ENCODE measurements around the gene HOTAIR. TPM values are rescaled to one million over a fixed set of nuclear protein-coding genes. Genes with fewer than 3 reads are reported as not detected.

The HOTAIR gene
- total and polyA plus RNA-seq, 4 donors = 9.7 TPM; not detected in 3

- DNase-seq (no peak), ATAC-seq (ENCODE audit: low FRiP score) (no peak)
- Histone ChIP-seq H3K9me3 (ENCODE audit: control insufficient read depth, low read length) (no peaks in the 10 kb centered on the region), H3K27me3 (ENCODE audit: control insufficient read depth in 1 of 2, insufficient read depth in 2 of 2, low read length in 1 of 2) (peaks cover 0 to 6% of the 10 kb centered on the region in 2 donors), H3K36me3 (ENCODE audit: control insufficient read depth in 1 of 2, insufficient read depth in 2 of 2, low read length in 1 of 2) (no peaks in the 10 kb centered on the region), H3K27ac (ENCODE audit: low read depth in 1 of 2, low read length in 2 of 2) (no peak overlapping the region), H3K4me3 (ENCODE audit: low read length in 2 of 2) (no peak overlapping the region), H3K4me1 (ENCODE audit: control insufficient read depth in 1 of 2, insufficient read depth in 2 of 2, low read length in 2 of 2) (no peaks in the 10 kb centered on the region)
- intact Hi-C loops (cut with DNase I) = loop anchor here in 1 of 2 donors (5.0 kb wide), 1 partner anchor 218 kb away; no protein-coding TSS in a partner anchor
- 11 to 16% methylated on average over 28 of the region's 28 CpGs for WGBS, 2 donors
These were observed 14.7 kb upstream of the HOTAIR start for GRCh38 chr12:53989227-53990113.

GRCh38 chr12:53988541-53989226 lies 13.9 kb upstream of the HOTAIR start:
- no peak overlapping the region for H3K4me3 ChIP-seq (ENCODE audit: low read length in 2 of 2)
- DNase-seq (no peak), ATAC-seq (ENCODE audit: low FRiP score) (no peak)
- no peaks in the 10 kb centered on the region for H3K36me3 ChIP-seq (ENCODE audit: control insufficient read depth in 1 of 2, insufficient read depth in 2 of 2, low read length in 1 of 2)
- peaks cover 0 to 6% of the 10 kb centered on the region in 2 donors for H3K27me3 ChIP-seq (ENCODE audit: control insufficient read depth in 1 of 2, insufficient read depth in 2 of 2, low read length in 1 of 2)
- WGBS, 2 donors = 25 to 28% methylated on average over 5 of the region's 5 CpGs
- no peaks in the 10 kb centered on the region for H3K9me3 ChIP-seq (ENCODE audit: control insufficient read depth, low read length)
- no peak overlapping the region for H3K27ac ChIP-seq (ENCODE audit: low read depth in 1 of 2, low read length in 2 of 2)
- intact Hi-C loops (cut with DNase I) = loop anchor here in 1 of 2 donors (5.0 kb wide), 1 partner anchor 219 kb away; no protein-coding TSS in a partner anchor
- H3K4me1 ChIP-seq (ENCODE audit: control insufficient read depth in 1 of 2, insufficient read depth in 2 of 2, low read length in 2 of 2) = no peaks in the 10 kb centered on the region

DNA sequence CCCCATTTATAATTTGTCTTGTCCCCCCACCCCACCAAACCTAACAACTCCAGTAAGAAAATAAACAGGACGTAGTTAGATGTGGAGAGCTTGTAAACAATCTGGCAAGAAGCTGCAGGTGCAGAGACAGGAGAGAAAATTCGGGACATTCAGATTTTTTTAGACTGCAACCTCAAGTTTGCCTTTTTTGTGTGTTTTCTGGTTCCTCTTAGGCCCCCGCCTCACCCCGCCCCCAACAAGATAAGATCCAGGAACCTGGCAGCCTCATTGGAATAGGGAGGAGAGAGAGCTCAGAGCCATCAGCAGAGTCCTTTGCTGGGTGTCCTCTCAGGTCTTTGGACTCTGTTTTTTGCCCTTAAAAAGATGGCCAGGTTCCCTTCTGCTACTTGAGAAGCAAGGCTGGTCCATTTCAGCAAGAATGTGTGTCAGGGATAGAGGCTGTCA lies 13.1 kb upstream of the HOTAIR start:
- Histone ChIP-seq H3K36me3 (ENCODE audit: control insufficient read depth in 1 of 2, insufficient read depth in 2 of 2, low read length in 1 of 2) (no peaks in the 10 kb centered on the region), H3K27me3 (ENCODE audit: control insufficient read depth in 1 of 2, insufficient read depth in 2 of 2, low read length in 1 of 2) (peaks cover 0 to 6% of the 10 kb centered on the region in 2 donors), H3K4me3 (ENCODE audit: low read length in 2 of 2) (no peak overlapping the region), H3K27ac (ENCODE audit: low read depth in 1 of 2, low read length in 2 of 2) (no peak overlapping the region), H3K4me1 (ENCODE audit: control insufficient read depth in 1 of 2, insufficient read depth in 2 of 2, low read length in 2 of 2) (no peaks in the 10 kb centered on the region), H3K9me3 (ENCODE audit: control insufficient read depth, low read length) (no peaks in the 10 kb centered on the region)
- intact Hi-C loops (cut with DNase I) = loop anchor here in 1 of 2 donors (5.0 kb wide), 1 partner anchor 219 kb away; no protein-coding TSS in a partner anchor
- WGBS, 2 donors = 52 to 57% methylated on average over 4 of the region's 4 CpGs
- DNase-seq (no peak), ATAC-seq (ENCODE audit: low FRiP score) (no peak)

DNA sequence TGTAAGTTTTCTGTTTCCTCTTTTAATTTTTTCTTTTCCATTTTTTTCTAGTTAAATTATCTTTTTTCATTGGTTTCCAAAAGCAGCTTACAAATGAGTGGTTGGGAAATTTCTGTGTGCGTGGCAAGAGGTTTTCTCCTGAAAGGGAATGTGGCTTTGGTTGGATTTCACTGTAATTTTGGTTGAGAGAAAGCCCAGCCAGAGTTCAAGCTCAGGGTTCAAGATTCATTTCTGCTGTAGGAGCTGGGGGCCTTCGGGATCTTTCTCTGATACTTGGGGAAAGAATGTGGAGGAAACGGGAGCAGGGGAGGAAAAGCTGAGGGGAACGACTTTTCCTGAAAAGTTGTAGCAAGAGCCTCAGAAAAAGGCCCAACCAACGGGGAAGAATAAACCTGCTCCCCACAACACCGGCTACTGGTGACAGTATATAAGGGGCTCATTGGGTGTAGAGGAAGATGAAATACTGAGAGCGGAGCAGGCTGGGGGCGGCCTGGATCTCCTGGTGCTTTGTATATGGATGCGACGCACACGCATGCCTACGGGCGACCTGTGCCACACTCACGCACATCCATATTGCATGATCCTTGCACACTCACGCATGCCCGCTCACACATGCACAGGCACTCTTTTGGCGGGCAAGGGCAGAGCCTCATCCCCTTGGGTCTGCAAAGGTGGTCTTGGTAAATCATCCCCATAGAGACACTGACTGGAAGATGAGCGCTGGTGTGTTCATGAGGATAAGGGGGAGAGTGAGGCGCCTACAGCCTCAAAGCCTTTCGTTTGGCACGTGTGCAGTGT lies 12.1 kb upstream of the HOTAIR start:
- H3K27me3 ChIP-seq (ENCODE audit: control insufficient read depth in 1 of 2, insufficient read depth in 2 of 2, low read length in 1 of 2) = peaks cover 0 to 4% of the 10 kb centered on the region in 2 donors
- no peak overlapping the region for H3K4me3 ChIP-seq (ENCODE audit: low read length in 2 of 2)

DNA sequence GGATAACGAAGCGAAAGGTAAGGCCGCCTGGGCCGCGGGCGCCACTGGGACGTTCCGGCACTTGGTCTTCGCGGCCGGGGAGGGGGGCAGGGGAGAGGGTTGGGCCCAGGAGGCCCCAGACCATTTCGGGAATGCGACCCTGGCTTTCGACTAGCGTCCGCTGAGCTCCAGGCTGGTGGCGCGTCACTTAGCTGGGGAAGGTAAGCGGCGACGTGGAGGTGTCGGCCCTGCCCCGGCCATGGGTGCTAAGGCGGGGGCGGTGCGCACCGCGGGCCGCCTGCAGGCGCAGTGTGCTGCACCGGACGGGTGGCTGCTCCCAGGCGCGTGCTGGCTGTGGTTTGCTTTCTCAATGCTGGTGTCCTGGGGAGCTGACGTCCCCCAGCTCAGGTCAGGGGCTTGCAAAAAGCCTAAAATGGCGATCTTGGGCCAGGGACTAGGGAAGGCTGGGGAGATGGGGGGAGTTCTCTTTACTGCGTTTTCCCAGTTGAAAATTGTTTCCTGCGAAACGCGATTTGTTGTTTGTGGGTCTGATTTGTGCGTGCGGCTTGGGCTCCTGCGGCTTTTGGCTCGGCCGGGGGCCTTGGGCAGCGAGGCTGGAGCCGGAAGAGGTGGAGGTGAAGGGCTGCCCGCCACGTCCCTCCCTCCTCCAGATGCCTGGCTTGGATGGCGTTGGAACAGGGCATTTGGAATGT lies 11.4 kb upstream of the HOTAIR start:
- H3K9me3 ChIP-seq (ENCODE audit: control insufficient read depth, low read length) = no peaks in the 10 kb centered on the region
- WGBS, 2 donors = 6 to 8% methylated on average over 47 to 50 of the region's 50 CpGs
- H3K36me3 ChIP-seq (ENCODE audit: control insufficient read depth in 1 of 2, insufficient read depth in 2 of 2, low read length in 1 of 2) = no peaks in the 10 kb centered on the region
- ATAC-seq (ENCODE audit: low FRiP score) = peak; percentile 34
- H3K27ac ChIP-seq (ENCODE audit: low read depth in 1 of 2, low read length in 2 of 2) = no peak overlapping the region
- DNase-seq = peak in 1 of 2 donors; percentile 81
- no peak overlapping the region for H3K4me3 ChIP-seq (ENCODE audit: low read length in 2 of 2)
- no peaks in the 10 kb centered on the region for H3K4me1 ChIP-seq (ENCODE audit: control insufficient read depth in 1 of 2, insufficient read depth in 2 of 2, low read length in 2 of 2)
- H3K27me3 ChIP-seq (ENCODE audit: control insufficient read depth in 1 of 2, insufficient read depth in 2 of 2, low read length in 1 of 2) = peaks cover 0 to 4% of the 10 kb centered on the region in 2 donors
- intact Hi-C loops (cut with DNase I) = loop anchor here in 1 of 2 donors (5.0 kb wide), 1 partner anchor 221 kb away; no protein-coding TSS in a partner anchor

More for the DNA sequence above, 12.1 kb upstream of the HOTAIR start:
- H3K4me1 ChIP-seq (ENCODE audit: control insufficient read depth in 1 of 2, insufficient read depth in 2 of 2, low read length in 2 of 2) = no peaks in the 10 kb centered on the region
- intact Hi-C loops (cut with DNase I) = loop anchor here in 1 of 2 donors (5.0 kb wide), 1 partner anchor 220 kb away; no protein-coding TSS in a partner anchor
- 30 to 37% methylated on average over 21 of the region's 21 CpGs for WGBS, 2 donors
- H3K36me3 ChIP-seq (ENCODE audit: control insufficient read depth in 1 of 2, insufficient read depth in 2 of 2, low read length in 1 of 2) = no peaks in the 10 kb centered on the region
- no peaks in the 10 kb centered on the region for H3K9me3 ChIP-seq (ENCODE audit: control insufficient read depth, low read length)
- DNase-seq (no peak), ATAC-seq (ENCODE audit: low FRiP score) (no peak)
- H3K27ac ChIP-seq (ENCODE audit: low read depth in 1 of 2, low read length in 2 of 2) = no peak overlapping the region

DNA sequence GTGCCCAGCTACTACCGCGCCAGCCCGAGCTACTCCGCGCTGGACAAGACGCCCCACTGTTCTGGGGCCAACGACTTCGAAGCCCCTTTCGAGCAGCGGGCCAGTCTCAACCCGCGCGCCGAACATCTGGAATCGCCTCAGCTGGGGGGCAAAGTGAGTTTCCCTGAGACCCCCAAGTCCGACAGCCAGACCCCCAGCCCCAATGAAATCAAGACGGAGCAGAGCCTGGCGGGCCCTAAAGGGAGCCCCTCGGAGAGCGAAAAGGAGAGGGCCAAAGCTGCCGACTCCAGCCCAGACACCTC lies 10.9 kb upstream of the HOTAIR start:
- H3K4me3 ChIP-seq (ENCODE audit: low read length in 2 of 2) = no peak overlapping the region
- H3K4me1 ChIP-seq (ENCODE audit: control insufficient read depth in 1 of 2, insufficient read depth in 2 of 2, low read length in 2 of 2) = no peaks in the 10 kb centered on the region
- intact Hi-C loops (cut with DNase I) = loop anchor here in 1 of 2 donors (5.0 kb wide), 1 partner anchor 222 kb away; no protein-coding TSS in a partner anchor
- H3K36me3 ChIP-seq (ENCODE audit: control insufficient read depth in 1 of 2, insufficient read depth in 2 of 2, low read length in 1 of 2) = no peaks in the 10 kb centered on the region
- 7 to 9% methylated on average over 21 of the region's 21 CpGs for WGBS, 2 donors
- H3K27me3 ChIP-seq (ENCODE audit: control insufficient read depth in 1 of 2, insufficient read depth in 2 of 2, low read length in 1 of 2) = peaks cover 0 to 2% of the 10 kb centered on the region in 2 donors
- H3K9me3 ChIP-seq (ENCODE audit: control insufficient read depth, low read length) = no peaks in the 10 kb centered on the region
- no peak for DNase-seq
- ATAC-seq (ENCODE audit: low FRiP score) = no peak
- no peak overlapping the region for H3K27ac ChIP-seq (ENCODE audit: low read depth in 1 of 2, low read length in 2 of 2)

DNA sequence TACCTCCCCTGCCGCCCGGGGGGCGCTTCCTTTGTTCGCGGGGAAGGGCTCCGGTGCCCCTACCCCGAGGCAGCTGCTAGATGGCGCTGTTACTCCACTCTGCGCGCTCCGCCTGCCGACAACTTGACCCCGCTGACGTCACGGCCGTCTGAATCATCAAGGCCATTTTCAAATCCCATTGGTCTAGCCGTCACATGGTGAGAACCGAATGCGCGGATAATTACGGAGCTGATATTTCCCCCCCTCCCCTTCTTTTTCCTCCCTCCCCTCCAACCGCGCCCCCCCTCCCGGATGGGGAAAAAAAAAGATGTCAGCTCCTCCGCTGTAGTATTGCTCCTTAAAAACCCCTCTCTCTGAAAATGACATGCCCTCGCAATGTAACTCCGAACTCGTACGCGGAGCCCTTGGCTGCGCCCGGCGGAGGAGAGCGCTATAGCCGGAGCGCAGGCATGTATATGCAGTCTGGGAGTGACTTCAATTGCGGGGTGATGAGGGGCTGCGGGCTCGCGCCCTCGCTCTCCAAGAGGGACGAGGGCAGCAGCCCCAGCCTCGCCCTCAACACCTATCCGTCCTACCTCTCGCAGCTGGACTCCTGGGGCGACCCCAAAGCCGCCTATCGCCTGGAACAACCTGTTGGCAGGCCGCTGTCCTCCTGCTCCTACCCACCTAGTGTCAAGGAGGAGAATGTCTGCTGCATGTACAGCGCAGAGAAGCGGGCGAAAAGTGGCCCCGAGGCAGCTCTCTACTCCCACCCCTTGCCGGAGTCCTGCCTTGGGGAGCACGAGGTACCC lies 10.3 kb upstream of the HOTAIR start, which contains the start of gene HOXC10:
Gene HOXC10, plus strand, starts transcription at position 246 of the 791 bp plus-strand sequence. Its CDS starts 114 bp downstream, at position 360.
- 2 to 5% methylated on average over 51 to 55 of the region's 55 CpGs for WGBS, 2 donors
- intact Hi-C loops (cut with DNase I) = loop anchor here (5.0 kb wide), 2 partner anchors 217 to 222 kb away; no protein-coding TSS in a partner anchor
- no peaks in the 10 kb centered on the region for H3K27me3 ChIP-seq (ENCODE audit: control insufficient read depth in 1 of 2, insufficient read depth in 2 of 2, low read length in 1 of 2)
- no peaks in the 10 kb centered on the region for H3K36me3 ChIP-seq (ENCODE audit: control insufficient read depth in 1 of 2, insufficient read depth in 2 of 2, low read length in 1 of 2)
- ATAC-seq (ENCODE audit: low FRiP score) = peak; percentile 88
- no peak within 1 kb of the TSS for H3K4me3 ChIP-seq (ENCODE audit: low read length in 2 of 2)
- H3K27ac ChIP-seq (ENCODE audit: low read depth in 1 of 2, low read length in 2 of 2) = no peak within 1 kb of the TSS
- DNase-seq = peak; percentile 93 to 99
- no peaks in the 10 kb centered on the region for H3K9me3 ChIP-seq (ENCODE audit: control insufficient read depth, low read length)
- no peaks in the 10 kb centered on the region for H3K4me1 ChIP-seq (ENCODE audit: control insufficient read depth in 1 of 2, insufficient read depth in 2 of 2, low read length in 2 of 2)

Measured in aorta (tissue), 5 donors.